HG03342 (cell line): ENCODE measurements around the gene ZFAND3.

Source experiments
- ATAC-seq: cut with Tn5 transposase; IDR thresholded peaks from one replicate; pipeline ENCODE4 v1.9.1; 2021; ENCODE audit warnings: mild to moderate bottlenecking, moderate library complexity; ENCODE audit not compliant: unreplicated experiment

The ZFAND3 gene

DNA sequence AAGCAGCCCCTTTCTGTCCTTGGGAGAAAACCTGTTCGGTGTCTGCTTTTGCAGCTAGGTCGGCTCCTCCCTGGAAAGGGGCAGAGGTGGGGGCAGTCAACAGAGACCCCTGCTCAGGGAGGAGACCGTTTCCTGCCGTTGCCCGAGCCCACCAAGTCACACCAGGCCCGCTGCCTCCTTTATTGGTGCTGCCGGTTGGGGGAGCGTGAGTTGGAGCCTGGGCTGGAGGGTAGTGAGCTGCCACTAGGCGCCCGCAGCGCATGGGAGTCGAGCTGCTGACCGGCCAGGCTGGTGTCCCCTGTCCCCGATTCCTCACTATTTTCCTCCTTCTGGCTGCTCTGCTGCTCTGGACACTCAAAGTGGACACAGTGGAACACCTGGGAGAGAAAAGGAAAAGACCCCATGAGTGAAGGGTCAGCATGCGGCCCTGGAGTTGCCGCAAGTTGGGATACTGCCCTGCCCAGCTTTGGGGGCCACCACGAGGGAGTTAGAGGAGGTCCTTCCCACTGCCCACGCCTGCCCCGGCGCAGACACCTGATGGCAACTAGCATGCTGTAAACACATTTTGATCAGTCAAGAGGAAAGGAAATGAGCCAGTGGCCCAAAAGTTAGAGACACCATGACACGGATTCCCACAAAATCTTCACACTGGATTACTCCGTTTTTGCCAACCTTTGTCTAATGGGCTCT is 355.4 kb downstream of the ZFAND3 start:
- ATAC-seq = no peak

DNA sequence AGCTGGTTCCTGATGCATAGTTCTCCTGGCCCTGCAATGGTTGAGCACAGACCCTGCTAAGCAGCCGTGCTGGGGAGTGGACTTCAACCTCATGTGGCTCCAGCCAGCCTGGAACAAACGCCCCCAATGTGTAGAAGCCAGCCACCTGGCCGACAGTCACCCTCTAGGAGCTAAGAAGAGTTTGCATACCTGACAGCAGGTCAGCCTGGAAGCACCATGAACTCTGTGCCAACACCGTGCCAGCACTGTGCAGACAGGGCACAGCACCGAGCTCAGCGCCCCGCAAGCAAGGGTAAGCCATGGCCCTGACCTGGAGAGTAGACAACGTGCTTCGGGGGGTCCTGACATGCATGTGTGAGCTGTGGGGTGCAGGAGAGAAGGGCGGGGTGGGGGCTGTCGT is 356.3 kb downstream of the ZFAND3 start:
- no peak for ATAC-seq

DNA sequence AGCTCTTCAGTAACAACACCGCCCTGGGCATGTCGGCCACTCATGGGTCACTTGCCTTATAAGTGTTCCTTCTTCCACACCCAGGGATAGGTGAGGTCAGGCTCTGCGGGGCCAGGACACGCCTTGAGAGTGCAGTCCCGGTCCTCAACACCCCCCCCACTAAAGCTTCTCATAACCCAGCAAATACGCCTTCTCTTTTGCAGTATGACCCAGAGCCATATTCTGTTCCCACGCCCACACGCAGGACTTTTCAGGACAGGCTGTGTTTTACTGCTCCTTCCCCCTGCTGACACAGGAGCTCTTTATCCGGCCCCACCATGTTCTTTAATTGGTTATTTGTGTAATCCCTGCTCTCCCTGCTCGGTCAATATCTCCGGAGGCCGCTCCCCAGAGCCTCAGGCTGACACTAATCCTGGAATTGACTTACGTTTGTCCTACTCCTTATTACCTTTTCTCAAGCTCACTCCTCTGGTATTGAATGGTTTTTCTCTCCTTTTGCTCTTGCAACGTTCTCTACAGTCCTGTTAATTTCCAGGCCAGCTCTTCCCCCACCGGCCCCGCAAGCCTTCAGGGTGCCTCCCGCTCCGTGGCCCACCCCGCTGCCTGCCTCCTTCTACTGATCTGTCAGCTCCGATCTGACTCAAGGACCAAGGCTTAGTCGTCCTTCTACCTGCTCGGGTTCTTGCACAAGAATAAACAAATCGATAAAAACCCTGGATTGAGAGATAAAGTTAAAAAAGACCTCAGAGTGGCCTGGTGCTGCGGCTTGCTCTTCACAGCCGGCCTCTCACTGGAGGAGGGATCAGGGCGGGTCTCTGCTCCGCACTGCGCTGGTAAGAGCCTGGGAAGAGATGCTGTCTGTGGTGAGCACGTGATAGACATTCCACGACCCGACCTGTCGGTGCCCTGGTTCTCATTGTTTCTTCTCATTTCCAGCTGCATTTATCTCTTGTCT is 357.5 kb downstream of the ZFAND3 start:
- ATAC-seq = no peak

DNA sequence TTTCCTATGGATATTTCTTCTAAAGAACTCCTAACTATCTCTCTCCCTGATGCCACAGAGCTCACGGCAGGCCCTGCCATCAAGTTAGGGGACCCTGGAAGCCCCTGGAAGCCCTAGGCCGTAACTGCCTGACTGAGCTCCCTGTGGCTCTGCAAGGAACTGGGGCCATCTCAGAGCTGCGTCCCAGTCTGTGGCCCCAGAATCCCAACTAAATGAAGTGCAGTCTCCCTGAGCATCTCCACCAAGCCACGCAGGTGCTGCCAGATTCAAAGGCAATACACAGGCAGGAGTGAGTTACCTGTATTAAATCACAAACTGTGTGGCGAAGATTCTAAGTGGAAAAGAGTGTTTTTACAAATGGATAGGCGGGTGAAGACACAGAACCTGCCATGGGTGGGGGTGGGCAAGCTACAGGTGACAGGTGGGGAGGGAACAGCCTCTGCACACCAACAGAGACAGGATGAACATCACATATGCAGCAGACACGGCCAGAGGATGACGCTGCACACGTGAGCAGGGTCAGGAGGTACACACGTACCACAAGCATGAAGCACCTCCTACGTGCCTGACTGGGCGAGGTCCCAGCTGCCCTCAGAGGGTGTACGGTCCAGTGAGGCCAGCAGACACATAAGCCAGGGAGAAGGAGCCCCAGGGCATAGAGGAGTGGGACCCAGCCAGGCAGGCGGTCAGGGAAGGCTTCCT is 358.5 kb downstream of the ZFAND3 start:
- ATAC-seq = no peak

DNA sequence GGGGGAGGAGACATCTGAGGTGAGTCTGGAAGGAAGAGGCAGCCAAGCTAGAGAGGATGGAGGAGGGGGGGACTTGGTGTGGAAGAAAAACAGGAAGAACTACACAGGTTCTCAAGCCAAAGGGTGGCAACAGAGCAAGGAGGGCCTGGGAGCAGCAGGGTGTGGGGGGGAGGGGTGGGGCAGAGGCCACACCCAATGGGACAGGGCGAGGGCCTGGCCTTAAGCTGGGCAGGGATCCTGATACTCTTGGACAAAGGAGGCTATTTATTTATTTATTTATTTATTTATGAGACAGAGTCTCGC is 359.0 kb downstream of the ZFAND3 start:
- ATAC-seq = no peak

DNA sequence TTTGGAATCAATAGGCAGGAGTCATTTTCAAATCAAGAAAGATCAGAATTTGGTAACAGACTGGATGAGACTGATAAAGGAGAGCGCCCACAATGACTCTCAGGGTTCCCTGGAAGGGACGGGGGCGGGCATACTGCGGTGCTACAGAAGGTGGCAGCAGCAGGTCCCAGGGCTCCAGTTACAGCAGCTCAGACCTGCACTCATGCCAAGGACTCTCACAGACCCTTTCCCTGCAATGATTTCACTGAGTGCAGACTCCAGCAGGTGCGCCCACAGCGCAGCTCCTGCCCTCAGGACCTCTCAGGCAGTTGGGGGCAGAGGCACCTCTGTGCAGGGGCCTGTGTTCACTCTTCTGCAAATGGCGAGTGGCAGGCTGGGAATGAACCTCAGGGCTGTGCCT is 359.8 kb downstream of the ZFAND3 start:
- no peak for ATAC-seq

DNA sequence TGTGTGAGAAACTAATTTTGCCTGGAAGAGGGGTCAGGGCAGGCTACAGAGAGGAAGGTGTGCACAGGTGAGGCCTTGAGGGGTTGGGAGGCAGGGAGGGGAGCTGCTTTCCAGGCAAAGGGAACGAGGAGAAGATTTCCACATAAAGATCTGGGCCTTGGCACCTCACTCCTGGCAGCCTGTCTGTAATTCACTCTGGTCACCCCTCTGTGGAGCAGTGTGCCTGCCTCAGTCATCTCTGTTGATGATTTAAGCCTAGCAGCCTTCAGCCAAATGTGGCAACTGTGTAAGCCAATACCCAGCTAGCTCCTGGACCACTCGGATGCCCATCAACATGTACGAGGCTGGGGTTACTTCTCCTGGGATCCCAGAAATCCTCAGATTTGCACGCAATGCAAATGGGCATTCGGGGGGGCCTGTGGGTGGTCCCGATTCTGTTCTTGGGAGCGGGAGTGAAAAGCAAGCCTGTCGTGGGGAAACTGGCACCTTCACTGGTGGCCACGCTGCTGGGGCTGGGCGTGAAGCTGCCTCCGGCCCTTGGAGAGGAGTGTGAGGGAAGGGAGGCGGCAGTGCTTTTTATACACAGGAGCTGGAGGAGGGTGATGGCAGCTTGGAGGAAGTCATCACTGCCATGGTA is 360.4 kb downstream of the ZFAND3 start:
- no peak for ATAC-seq

DNA sequence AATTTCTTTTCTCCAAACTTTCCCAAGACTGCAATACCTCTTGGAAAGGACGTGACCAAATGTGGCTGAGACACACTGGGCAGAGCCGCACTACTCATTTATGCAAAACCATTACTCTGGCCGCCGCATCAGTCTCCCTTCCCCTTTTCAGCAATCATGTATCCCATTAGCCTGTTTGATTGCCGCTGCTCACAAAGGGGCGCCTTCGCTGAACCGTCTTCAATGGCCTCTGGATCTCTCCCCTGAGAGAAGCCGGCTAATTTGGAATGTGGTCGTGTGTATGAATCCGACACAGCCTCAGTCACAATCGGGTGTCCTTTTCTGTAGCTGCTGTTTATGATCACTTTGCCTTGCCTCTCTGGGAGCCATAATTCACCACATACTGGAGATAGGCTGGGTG is 361.1 kb downstream of the ZFAND3 start:
- ATAC-seq = no peak

DNA sequence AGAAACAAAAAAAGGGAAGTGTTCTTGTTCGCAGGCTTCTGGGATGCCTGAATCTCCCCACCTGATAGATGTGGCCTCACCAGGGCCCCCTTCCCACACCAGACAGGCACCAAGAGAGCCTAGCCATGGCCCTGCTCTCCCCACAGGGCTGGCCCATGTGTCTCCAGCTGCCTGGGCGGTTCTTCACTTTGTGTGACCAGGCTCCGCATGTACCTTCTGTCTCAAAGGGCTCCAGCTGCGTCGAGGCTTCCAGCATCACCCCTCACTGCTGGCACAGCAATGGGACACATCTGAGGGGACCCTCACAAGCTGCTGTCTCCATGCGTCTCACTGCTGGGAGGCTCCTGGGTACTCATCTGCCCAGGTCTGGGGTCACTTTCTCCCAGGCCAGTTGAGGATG is 362.9 kb downstream of the ZFAND3 start:
- ATAC-seq = no peak

DNA sequence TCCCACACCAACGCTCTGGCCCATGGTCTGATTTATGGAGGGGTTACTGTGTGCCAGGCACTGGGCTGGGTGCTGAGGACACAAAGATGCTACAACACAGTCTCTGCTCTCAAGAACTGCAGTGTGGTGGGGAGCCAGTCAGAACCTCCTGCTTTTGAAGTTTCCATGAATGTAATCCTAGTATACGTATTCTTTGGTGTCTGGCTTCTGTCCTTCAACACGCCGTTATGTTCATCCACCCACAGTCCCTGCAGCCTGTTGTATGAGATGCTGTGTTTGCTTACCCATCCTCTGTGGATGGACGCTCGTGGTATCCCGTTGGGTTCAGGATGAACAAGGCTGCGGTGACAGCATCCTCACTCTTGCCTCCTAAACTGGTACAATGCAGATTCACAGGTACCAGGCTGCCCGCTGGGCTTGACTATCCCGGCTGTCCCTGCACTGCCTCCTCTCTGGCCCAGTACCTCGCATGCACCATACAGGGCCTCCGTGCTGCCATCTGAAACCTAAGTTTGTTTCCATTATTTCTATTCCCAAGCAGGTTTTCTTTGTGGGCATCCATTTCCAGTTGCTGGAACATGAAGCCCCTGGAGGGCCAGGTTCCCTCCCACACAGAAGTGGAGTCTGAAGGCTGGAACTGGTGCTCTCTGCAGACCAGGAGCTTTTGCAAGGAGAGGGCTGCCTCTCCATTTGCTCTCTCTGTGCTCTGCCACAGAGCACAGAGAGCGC is 364.5 kb downstream of the ZFAND3 start:
- no peak for ATAC-seq

DNA sequence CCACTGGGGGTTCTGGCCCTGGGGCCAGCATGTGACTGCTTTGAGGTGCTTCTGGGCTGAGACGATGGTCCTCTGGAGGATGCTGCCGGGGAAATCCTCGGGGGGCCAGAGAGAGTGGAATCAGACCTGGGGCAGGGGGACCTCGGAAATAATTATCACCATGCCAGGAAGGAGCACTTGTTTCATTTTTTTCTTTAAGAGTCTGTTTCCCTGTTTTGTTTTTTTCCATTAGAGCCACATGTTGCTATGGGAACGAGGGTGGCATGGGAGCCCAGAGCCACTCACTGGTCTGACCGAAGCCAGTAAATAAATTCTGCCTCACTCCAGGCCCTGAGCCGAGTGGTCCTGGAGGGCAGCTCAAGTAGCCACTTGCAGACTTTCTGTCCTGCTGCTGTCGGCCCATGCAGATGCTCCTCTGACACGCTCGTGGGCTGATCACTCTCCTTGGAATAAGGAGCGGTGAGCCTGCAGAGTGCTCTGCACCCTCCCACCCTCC is 365.1 kb downstream of the ZFAND3 start:
- ATAC-seq = no peak

DNA sequence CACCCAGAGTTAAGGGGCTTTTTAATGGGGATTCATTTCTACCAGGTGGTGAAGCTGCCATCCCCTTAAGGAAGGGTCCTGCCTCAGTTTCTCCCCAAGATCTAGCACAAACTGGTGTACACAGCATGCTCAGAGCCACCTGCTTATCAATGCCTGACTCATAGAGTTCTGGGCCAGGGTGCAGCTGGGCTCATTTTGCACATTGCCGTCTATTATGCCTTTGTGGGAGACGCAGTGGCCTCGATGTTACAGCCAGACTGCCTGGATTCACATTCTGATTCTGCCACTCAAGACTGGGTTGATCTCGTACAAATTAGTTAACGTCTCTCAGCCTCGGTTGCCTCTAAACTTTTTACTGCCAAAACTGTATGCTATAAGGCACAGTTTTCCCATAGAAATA is 365.7 kb downstream of the ZFAND3 start:
- ATAC-seq = no peak

DNA sequence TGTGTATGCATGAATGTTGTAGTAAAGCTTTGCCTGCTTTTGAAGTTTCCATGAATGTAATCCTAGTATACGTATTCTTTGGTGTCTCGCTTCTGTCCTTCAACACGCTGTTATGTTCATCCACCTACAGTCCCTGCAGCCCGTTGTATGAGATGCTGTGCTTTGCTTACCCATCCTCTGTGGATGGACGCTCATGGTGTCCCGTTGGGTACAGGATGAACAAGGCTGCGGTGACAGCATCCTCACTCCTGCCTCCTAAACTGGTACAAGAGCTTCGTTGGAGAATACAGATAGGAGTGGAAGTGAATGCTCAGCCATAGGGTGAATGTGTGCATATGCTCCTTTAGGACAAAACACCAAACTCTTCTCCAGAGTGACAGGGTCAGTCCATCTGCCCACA is 366.2 kb downstream of the ZFAND3 start:
- no peak for ATAC-seq

DNA sequence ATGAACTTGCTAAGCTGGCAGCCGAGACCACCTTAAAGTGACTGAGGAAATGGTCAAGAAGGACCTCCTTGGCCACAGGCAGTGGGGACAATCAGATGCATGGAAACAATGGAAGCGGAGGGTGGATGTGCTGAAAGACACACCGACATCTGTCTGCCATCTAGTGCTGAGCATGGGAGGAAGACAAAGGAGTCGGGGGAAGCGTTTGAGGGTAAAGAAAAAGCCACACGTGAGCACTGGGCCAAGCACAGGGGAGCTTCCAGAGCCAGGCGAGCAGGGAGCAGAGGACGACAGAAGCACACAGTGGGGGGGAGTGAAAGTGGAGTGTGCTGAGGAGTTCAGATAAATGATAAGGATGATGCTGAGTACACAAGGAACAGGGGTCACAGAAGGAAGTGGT is 367.8 kb downstream of the ZFAND3 start:
- no peak for ATAC-seq

DNA sequence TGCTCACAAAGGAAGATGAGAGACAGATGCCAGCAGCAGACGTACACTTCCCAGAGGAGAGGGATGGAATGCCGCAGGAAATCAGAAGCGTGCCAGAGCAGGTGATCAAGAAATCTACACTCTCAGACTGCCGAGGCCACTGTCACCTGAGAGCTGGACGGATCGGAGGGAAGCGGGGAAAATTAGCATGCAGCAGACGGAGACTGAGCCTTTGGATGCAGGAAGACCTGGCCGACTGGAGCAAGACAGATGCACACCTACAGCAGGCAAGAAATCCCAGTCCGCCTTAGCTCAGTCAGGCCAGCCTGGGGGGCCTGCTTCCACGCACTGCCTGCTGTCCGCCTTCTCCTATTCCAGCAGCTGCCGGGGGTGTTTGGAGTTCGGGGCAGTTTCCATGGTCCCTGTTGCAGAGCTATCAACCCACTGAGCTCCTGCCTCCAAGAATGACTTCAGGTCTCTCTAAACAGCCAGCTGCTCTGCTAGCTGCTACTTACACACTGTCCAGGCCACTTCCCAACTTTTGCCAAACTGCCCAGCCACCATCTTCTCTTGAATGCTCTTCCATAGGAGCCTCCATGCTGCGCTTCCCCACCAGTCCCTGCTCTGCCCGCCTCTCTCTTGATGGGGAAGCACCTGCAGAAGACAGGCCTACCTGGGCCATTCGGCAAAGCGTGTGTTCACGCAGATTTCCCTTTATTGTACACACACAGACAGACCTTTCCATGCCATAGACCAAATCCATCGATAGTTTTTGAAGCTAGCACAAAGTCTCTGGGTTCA is 368.5 kb downstream of the ZFAND3 start:
- ATAC-seq = no peak

DNA sequence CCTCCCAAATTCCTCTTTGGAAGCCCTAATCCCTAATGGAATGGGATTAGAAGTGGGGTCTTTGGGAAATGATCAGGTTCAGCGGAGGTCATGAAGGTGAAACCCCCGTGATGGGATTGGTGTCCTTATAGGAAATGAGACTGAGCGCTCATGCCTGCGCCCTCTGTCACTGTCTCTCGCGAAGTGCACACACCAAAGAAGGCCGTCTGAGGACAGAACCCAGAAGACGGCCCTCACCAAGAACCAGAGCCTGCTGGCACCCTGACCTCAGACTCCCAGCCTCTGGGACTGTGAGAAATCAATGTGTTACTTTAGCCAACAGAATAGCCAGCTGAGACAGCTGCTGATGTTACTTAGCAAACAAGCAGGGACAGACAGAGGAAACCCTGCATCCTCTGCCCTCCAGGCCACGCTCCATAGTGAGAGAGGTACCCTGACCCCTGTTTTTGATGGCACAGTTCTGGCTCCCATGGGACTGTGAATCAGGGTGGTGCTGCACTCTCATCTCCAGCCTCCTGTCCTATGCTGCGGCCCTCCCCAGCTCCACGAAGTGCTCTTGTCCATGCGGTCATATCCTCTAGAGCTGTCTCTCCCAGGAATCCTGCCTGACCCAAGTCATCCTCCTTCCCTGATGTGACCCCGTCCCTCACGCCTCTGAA is 369.3 kb downstream of the ZFAND3 start:
- no peak for ATAC-seq

DNA sequence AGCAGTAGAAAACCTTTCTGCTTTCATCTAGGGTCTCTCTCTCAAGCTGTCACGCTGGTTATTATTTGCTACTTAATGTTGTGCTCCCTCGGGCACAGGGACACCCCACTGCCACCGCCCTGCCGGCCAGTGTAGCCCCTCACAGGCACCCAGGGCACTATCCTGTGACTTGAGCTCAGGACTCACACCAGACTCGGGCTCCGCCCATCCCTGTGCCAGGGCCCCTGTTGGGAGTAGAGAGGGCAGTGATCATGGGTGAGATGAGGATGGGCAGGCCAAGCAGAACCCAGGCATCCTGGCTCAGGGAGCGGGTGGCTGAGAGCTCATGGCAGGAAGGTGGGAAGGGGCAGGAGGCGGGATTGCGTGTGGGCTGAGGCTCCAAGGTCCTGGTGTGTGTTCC is 371.9 kb downstream of the ZFAND3 start:
- no peak for ATAC-seq

DNA sequence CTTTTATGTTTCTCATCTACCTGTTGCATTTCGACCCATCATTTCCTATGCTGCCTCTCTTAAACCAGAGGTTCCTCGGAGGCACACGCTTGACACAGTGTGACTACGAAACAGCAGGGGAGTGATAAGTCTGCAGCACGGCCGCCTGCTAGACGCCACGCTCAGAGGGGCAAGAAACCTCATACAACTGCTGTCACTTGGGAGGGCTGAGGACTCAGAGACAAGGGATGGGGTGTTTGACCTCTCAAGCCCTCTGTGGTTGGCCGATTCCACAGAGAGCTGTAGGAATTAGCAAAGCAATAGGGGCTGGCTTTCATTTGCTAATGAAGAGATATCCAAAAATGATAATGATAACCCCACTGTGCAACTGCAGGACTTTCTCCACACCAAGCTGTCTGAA is 372.5 kb downstream of the ZFAND3 start:
- ATAC-seq = no peak

DNA sequence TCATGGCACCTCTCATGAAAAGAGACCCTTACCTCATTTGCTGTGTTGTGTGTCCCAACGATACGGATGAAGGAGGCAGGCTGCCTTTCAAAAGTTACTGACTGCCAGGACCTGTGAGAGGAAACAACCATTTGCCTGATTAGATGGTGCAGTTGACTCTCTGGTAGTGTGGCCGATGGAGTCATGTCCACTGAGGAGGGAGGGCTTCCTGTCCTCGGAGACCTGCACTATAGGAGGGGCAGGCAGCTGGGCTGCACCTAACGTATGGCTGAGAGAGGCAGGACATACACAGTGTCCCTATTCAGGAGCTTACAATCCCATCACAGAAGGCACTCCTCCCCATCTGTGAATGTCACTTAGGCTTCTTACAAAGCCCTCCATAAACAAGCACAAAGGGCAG is 373.0 kb downstream of the ZFAND3 start:
- ATAC-seq = no peak
